HCT116 (cell line): Measurements from ENCODE around the gene ACOT6. TPM values are rescaled to one million over a fixed set of nuclear protein-coding genes. Genes with fewer than 3 reads are reported as not detected.

Experiments used
- ATAC-seq: fragments of 200-7000 bp; cut with Tn5 transposase; 2 replicates; pipeline ENCODE4 v1.9.1; 2020; ENCODE audit warnings: mild to moderate bottlenecking, moderate library complexity
- BruUV-seq: library from RNA; stranded (reverse); fragments of 400-500 nt; replicated peaks from 2 replicates; lab custom pipeline; 2021; lab: Mats Ljungman, UMichigan
- CTCF ChIA-PET: fragments of 300-600 bp; sonication (Branson Sonifier 250); formaldehyde crosslinking; loops from one replicate; lab custom pipeline; 2021; ENCODE audit warnings: antibody characterized with exemption; lab: Charles Lee
- POLR2A ChIA-PET: fragments of 300-600, 350-600 bp; sonication (Branson Sonifier 250); formaldehyde crosslinking; loops from one replicate; lab custom pipeline; 2021; ENCODE audit warnings: antibody characterized with exemption; lab: Charles Lee
- RAD21 ChIA-PET, 2 experiments: fragments of 300-600 bp; sonication (Branson Sonifier 250); formaldehyde crosslinking; loops; one replicate each; lab custom pipeline; 2023; ENCODE audit warnings: low total read pairs in 2 of 2; ENCODE audit not compliant: uncharacterized antibody in 2 of 2, unreplicated experiment in 2 of 2, low non-redundant PET in 1 of 2; lab: Charles Lee
- DNase-seq: peaks from one replicate; pipeline ENCODE4 v3.0.0-alpha.2; 2010; ENCODE audit warnings: low read depth, low spot score
- H2AFZ ChIP-seq: fragments of 200-600 bp; shearing (Covaris generic), sonication (generic); 2 replicates; pipeline ENCODE4 v1.6.1; 2017; ENCODE audit warnings: low read depth, mixed run types, mixed read lengths, antibody characterized with exemption, low read length; ENCODE audit not compliant: poor library complexity, severe bottlenecking
- H3K27ac ChIP-seq: 2 replicates; pipeline ENCODE4 v1.5.1; 2012; ENCODE audit warnings: low read depth, low read length
- H3K27me3 ChIP-seq: fragments of 200-600 bp; sonication (generic); 2 replicates; pipeline ENCODE4 v1.6.1; 2016; ENCODE audit warnings: mixed run types, low read length, mixed read lengths; ENCODE audit not compliant: insufficient read depth
- H3K36me3 ChIP-seq, 2 experiments: fragments of 200-500 bp in 1 of 2; fragments of 200-600 bp in 1 of 2; sonication (Bioruptor generic) in 1 of 2; sonication (generic) in 1 of 2; 2 replicates each; pipeline versions ENCODE4 v1.5.1 to v1.6.1; 2014 to 2016; ENCODE audit warnings: low read length in 2 of 2, inconsistent platforms in 1 of 2, mixed read lengths in 1 of 2, mixed run types in 1 of 2; ENCODE audit not compliant: insufficient read depth in 2 of 2, control insufficient read depth in 1 of 2
- H3K4me1 ChIP-seq, 2 experiments: fragments of 200-600 bp in 1 of 2; sonication (generic) in 1 of 2; 2 replicates each; pipeline versions ENCODE4 v1.5.1 to v1.6.1; 2012 to 2017; ENCODE audit warnings: low read length in 2 of 2, inconsistent platforms in 1 of 2, mild to moderate bottlenecking in 1 of 2, mixed read lengths in 1 of 2, mixed run types in 1 of 2, moderate library complexity in 1 of 2; ENCODE audit not compliant: insufficient read depth in 2 of 2, control insufficient read depth in 1 of 2
- H3K4me2 ChIP-seq: fragments of 200-600 bp; sonication (generic); 2 replicates; pipeline ENCODE4 v1.6.1; 2017; ENCODE audit warnings: mixed run types, low read length, mixed read lengths
- H3K4me3 ChIP-seq, 2 experiments: fragments of 200-600 bp in 1 of 2; sonication (generic) in 1 of 2; replicated peaks in 1 of 2; 2 replicates each; pipeline ENCODE4 v1.5.1; 2011 to 2016; ENCODE audit warnings: low read length in 2 of 2, control low read depth in 1 of 2, low read depth in 1 of 2, mild to moderate bottlenecking in 1 of 2, mixed read lengths in 1 of 2, mixed run types in 1 of 2
- H3K79me2 ChIP-seq: fragments of 200-600 bp; sonication (generic); 2 replicates; pipeline ENCODE4 v1.6.1; 2017; ENCODE audit warnings: mild to moderate bottlenecking, mixed run types, low read length, moderate library complexity, mixed read lengths; ENCODE audit not compliant: insufficient read depth
- H3K9ac ChIP-seq: fragments of 200-600 bp; sonication (generic); 2 replicates; pipeline ENCODE4 v1.6.1; 2016; ENCODE audit warnings: low read length, mixed read lengths
- H3K9me2 ChIP-seq: fragments of 200-600 bp; sonication (generic), shearing (Covaris generic); 2 replicates; pipeline ENCODE4 v1.6.1; 2017; ENCODE audit warnings: mixed run types, mild to moderate bottlenecking, moderate library complexity; ENCODE audit not compliant: insufficient read depth
- H3K9me3 ChIP-seq, 2 experiments: fragments of 200-500 bp in 1 of 2; fragments of 200-600 bp in 1 of 2; sonication (Bioruptor generic) in 1 of 2; sonication (generic) in 1 of 2; 2 replicates each; pipeline ENCODE4 v1.6.1; 2014 to 2017; ENCODE audit warnings: low read length in 2 of 2, mixed read lengths in 2 of 2, inconsistent platforms in 1 of 2, low read depth in 1 of 2, mild to moderate bottlenecking in 1 of 2, mixed run types in 1 of 2, moderate library complexity in 1 of 2; ENCODE audit not compliant: control insufficient read depth in 1 of 2, insufficient read depth in 1 of 2
- H4K20me1 ChIP-seq: fragments of 200-600 bp; sonication (generic), shearing (Covaris generic); 2 replicates; pipeline ENCODE4 v1.6.1; 2017; ENCODE audit warnings: mixed run types, mild to moderate bottlenecking, moderate library complexity; ENCODE audit not compliant: insufficient read depth
- EGR1 ChIP-seq: IDR thresholded peaks from 2 replicates; pipeline ENCODE4 v1.6.1; 2012; ENCODE audit warnings: low read depth
- ELF1 ChIP-seq: IDR thresholded peaks from 2 replicates; pipeline ENCODE4 v1.6.1; 2012; ENCODE audit warnings: low read depth, borderline replicate concordance
- EZH2 ChIP-seq: fragments of 200-600 bp; sonication (generic); IDR thresholded peaks from 2 replicates; pipeline ENCODE4 v1.6.1; 2017; ENCODE audit warnings: antibody characterized with exemption, mixed run types
- FOSL1 ChIP-seq: IDR thresholded peaks from 2 replicates; pipeline ENCODE4 v1.6.1; 2012; ENCODE audit warnings: low read depth
- REST ChIP-seq: IDR thresholded peaks from 2 replicates; pipeline ENCODE4 v1.6.1; 2012; ENCODE audit warnings: low read depth
- ZFX ChIP-seq: fragments of 450-650 bp; IDR thresholded peaks from 2 replicates; pipeline ENCODE4 v1.6.1; 2017
- intact Hi-C: fragments of 100-400 bp; cut with micrococcal nuclease; formaldehyde crosslinking; loops from 2 replicates; pipeline ENCODE4 v1.10.0; 2022
- total RNA-seq: library from RNA; stranded (reverse); gene quantifications from one replicate; pipeline ENCODE4 v1.2.1, GENCODE V29; 2021; ENCODE audit not compliant: unreplicated experiment

Gene ACOT6
- total RNA-seq, 1 experiment from 2014 or later: not detected

DNA sequence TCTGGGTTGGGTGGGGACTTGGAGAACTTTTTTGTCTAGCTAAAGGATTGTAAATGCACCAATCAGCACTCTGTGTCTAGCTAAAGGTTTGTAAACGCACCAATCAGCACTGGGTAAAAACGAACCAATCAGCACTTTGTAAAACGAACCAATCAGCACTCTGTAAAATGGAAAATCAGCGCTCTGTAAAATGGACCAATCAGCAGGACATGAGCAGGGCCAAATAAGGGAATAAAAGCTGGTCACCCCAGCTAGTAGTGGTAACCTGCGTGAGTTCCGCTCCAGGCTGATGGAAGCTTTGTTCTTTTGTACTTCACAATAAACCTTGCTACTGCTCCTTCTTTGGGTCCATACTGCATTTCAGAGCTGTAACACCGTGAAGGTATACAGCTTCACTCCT, 45.0 kb upstream of the ACOT6 start:
- BruUV-seq: no TSS peak
- intact Hi-C loops: no loop called here
- H3K79me2 ChIP-seq: no peaks in the 10 kb centered on the region
- CTCF ChIA-PET: no interaction called here
- 0 out of 4 replicates have a peak, but pooled peaks cover 0 to 4% of the 10 kb centered on the region in 2 experiments for H3K9me3 ChIP-seq
- RAD21 ChIA-PET: no interaction called here
- POLR2A ChIA-PET: no interaction called here
- H3K9me2 ChIP-seq: no peaks in the 10 kb centered on the region
- H3K4me1 ChIP-seq: no peaks in the 10 kb centered on the region
- TF ChIP-seq ZFX (no peak), EZH2 (no peak), FOSL1 (no peak), REST (no peak), EGR1 (no peak), ELF1 (no peak)
- H3K4me3 ChIP-seq: no peak overlapping the region
- H2AFZ ChIP-seq: no peak overlapping the region
- H3K36me3 ChIP-seq: no peaks in the 10 kb centered on the region
- H4K20me1 ChIP-seq: no peaks in the 10 kb centered on the region
- H3K27me3 ChIP-seq: no peaks in the 10 kb centered on the region
- no peak overlapping the region for H3K4me2 ChIP-seq
- H3K9ac ChIP-seq: no peak overlapping the region
- ATAC-seq (no peak), DNase-seq (no peak)
- H3K27ac ChIP-seq: no peak overlapping the region
